Stimulated activated CD4-positive, alpha-beta T cell treated with anti-CD3 and anti-CD28 coated beads, TNF-alpha, amount 100 ng/mL, for 48 hours (primary cell): ENCODE measurements around the gene USP16.
A peak's percentile ranks its signal among the peaks of the same experiment; 100 is the strongest.

Experiments
- DNase-seq, 3 donors: peaks; one replicate each; pipeline ENCODE4 v3.0.0-alpha.2; 2020; ENCODE audit warnings: low read depth in 3 of 3

Gene USP16

DNA sequence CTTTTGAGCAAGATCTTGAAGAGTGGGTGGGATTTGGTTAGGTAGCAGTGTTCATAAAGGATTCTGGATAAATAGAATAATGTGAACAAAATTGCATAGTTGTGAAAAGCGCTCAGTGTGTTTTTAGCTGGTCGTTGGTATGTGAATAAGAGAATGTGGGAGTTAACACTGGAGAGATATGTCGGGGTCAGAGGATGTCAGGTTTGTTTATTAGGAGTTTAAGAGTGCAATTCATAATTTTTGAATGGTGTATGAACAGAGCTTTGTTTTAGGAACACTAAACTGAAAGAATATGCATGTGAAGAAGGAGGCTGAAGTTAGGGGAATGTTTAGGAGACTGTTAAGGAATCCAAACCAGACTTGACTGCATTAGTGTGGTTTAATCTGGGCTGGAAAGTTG lies 9.4 kb downstream of the USP16 start:
- no peak for DNase-seq

DNA sequence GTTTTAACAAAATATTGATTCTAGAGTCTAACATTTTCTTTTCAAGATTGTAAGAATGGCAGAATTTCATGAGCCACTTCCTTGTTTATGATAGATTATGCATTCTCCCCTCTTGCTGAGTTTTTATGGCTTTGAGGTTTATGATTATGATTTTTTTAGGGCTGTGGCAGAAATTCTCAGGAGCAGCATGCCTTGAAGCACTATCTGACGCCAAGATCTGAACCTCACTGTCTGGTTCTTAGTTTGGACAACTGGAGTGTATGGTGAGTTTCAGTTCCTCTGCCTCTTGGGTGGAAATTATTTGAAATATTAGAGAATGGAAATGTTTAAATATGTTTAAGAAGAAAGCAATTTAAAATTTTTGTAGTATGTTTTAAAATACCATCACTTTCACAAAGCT lies 10.2 kb downstream of the USP16 start:
- no peak for DNase-seq

GRCh38 chr21:29052224-29052623 lies 27.8 kb downstream of the USP16 start:
- no peak for DNase-seq

- no peak for DNase-seq
Observed at GRCh38 chr21:29053011-29053553, 28.6 kb downstream of the USP16 start.

- DNase-seq: no peak
Observed at GRCh38 chr21:29053656-29054055, 29.2 kb downstream of the USP16 start.

- DNase-seq: no peak
Observed at GRCh38 chr21:29055080-29055479, 30.6 kb downstream of the USP16 start.

DNA sequence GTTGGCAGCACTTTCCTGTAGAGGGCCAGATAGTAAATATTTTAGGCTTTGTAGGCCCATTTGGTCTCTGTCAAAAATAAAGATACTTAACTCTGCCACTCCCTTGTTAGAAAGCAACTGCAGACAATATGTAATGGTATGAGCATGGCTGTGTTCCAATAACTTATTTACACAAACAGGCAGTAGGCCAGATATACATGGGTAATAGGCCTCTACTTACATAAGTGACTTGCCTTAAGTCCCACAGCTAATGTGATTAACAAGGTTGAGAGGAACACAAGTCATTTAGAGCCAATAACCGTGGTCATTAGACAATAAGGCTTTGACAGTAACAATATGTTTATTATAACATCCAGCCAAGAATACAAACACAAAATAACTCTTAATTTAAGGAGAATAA lies 31.5 kb downstream of the USP16 start:
- DNase-seq: no peak

DNA sequence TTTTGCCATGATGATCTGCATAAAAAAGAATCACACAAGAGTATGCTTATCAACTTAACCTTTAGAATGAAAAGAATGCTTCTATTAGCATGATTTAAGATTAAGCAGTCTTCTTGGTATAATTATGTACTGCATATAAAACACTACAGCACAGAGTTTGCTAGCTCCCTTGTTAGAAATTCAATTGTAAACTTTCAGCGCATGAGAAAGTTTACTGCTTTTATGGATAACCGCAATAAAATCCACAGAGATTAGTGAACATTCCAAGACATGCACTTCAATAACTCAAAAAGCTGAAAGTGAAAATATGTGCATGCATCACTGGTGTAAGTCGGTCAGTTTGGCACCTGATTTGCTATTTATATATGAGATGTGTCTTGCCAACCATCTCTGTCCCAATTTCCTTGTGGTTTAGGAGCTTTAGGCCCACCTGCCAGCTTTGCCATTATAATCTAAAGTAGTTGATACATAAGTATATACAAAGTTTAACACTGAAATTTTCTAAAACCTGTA lies 32.1 kb downstream of the USP16 start:
- no peak for DNase-seq

DNA sequence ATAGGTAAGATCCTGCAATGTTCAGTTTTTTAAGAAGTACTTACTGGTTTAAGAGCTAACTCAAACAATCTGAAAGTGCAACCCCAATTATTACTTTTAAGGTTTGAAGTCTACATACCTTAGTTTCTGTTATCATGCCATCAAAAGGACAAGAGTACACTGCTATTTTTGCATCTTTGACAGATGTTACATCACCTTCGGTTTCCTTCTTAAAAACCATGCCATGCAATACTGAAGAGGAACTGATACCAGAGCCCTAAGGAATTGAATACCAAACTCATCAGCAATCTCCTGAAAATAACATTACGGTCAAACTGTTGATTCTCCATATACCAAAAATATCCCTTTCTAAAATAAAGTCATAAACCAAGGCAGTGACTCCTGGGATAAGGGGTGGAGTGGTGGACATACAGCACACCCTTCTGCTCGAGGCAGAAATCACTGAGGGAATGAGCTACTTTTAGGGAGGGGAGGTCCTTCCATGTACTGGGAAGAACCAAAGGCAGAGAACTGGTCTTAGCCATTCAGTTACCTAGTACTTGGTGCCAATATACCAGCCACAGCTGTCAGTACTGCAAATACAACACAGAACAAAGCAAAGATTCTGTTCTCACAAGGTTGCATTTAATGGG lies 40.5 kb downstream of the USP16 start:
- DNase-seq: no peak

DNA sequence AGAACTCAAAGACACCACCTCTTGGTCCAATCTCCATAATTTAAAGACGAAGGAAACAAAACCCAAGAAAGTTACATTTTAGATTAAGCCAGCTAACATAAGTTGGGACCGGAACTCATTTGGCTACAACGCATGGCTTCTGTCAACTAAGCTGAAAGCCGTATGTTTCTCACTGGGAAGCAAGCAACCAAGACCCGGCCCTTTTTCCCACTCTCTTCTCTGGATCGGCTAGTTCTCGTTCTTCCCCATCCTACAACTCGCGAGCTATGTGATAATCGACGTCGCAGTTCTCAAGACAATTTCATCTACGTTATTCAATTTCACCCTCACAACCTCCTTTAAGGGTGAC lies 48.4 kb downstream of the USP16 start:
- DNase-seq: no peak

- DNase-seq: peak; percentile 97 to 99 (median 98)
Observed at GRCh38 chr21:29073222-29074006, 48.9 kb downstream of the USP16 start, which contains the start of gene CCT8. Gene CCT8, minus strand, starts transcription at chr21:29073648. Its CDS starts 58 bp downstream, at chr21:29073590.

- no peak for DNase-seq
Observed at GRCh38 chr21:29074007-29074376, 49.5 kb downstream of the USP16 start.

- no peak for DNase-seq
Observed at GRCh38 chr21:29074783-29075182, 50.3 kb downstream of the USP16 start.

DNA sequence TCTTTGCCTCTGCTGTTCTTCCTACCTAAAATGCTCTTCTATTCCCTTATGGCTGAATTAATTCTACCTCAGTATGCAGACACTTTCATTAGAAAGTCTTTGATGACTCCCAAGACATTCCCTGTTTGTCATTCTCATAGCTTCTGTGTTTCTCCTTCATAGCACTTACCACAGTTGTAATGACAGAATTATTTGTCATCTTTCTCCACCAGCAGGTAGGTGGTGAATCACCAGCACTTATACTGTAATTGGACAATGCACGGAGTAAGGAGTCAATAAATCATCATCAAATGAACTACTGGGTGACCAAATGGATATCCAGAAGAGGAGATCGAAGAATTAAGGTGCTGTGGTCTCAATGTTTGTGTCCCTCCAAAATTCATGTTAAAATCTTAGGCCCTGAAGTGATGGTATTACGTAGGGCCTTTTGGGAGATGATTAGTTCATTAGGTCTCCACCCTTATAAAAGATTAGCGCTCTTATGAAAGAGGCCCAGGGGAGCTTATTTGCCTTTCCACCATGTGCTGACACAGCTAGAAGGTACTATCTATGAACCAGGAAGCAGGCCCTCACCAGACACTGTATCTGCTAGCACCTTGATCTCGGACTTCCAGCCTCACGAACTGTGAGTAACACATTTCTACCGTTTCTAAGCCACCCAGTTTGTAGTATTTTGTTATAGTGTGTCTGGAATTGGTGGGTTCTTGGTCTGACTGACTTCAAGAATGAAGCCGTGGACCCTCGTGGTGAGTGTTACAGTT lies 51.4 kb downstream of the USP16 start:
- no peak for DNase-seq

DNA sequence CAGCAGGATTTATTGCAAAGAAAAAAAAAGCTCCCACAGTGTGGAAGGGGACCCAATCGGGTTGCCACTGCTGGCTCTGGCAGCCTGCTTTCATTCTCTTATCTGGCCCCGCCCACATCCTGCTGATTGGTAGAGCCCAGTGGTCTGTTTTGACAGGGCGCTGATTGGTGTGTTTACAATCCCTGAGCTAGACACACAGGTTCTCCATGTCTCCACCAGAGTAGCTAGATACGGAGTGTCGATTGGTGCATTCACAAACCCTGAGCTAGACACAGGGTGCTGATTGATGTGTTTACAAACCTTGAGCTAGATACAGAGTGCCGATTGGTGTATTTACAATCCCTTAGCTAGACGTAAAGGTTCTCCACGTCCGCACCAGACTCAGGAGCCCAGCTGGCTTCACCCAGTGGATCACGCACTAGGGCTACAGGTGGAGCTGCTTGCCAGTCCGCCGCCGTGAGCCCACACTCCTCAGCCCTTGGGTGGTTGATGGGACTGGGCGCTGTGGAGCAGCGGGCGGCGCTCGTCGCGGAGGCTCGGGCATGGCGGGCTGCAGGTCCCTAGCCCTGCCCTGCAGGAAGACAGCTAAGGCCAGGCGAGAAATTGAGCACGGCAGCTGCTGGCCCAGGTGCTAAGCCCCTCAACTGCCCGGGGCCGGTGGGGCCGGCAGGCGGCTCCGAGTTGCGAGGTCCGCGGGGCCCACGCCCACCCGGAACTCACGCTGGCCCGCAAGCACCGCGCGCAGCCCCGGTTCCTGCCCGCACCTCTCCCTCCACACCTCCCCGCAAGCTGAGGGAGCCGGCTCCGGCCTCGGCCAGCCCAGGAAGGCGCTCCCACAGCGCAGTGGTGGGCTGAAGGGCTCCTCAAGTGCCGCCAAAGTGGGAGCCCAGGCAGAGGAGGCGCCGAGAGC lies 52.5 kb downstream of the USP16 start:
- DNase-seq: peak; percentile 48 to 69 (median 66)

DNA sequence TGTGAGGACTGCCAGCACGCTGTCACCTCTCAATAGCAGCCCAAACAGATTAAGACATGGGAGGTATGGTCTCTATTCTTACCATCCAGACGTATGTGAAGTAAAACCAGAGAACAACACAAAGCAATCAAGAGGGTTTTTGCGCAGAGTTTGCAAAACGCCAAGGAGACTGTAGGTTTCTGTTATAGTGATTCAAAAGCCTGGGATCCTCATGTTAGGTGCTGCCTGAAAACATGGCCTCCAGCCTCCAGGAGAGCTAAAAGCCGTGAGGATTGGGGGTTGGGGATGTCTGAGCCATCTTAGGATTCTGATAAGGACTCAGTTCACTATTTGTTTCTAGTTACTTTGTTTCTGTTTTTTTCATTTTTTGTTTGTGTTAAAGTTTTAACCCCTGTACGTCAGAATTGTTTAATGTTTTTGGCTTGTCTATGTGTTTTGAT lies 53.2 kb downstream of the USP16 start:
- peak in 1 of 3 donors; percentile 11 for DNase-seq

DNA sequence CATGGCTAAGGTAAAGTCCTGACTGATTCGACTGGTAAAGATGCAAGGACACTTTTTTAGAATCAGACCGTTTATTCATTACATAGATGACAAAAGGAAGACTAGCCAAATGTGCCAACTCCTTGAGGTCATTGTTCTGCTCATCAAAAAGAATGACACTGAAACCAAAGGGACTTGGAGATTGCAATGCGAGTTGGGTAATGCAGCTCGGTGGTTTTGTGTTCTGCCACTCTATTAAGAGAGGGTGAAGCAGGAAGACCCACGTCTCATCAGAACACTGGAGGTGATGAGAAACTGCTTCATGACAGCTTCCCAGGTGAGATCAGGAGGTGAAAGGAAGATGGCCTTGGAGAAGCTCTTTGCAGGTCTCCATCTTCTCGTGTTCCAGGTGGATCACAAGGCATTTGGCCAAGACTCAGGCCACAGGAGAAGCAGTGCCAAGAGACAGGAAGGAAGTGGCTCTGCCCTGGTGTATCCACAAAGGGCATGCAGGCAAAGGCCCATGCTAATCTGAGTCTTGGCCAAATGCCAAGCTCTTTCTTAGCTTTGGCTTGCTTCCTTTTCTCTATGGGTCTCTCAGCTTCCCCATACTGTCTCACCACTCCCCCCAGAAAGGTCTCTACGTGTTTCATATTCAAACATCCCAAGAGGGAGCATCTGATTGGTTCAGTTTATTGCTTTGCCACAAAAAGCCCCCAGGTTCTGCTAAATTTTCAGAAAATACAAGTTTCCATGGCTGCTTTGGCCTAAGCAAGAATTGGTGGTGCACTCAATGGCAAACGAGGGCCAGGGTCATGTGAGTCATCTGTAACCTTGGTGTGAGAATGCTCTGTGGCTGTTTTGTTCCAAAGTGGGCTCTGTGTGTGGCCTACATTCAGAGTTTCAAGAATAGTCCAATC lies 54.6 kb downstream of the USP16 start:
- peak in 2 of 3 donors; percentile 14 to 17 for DNase-seq

GRCh38 chr21:29080454-29080941 lies 56.0 kb downstream of the USP16 start:
- no peak for DNase-seq

DNA sequence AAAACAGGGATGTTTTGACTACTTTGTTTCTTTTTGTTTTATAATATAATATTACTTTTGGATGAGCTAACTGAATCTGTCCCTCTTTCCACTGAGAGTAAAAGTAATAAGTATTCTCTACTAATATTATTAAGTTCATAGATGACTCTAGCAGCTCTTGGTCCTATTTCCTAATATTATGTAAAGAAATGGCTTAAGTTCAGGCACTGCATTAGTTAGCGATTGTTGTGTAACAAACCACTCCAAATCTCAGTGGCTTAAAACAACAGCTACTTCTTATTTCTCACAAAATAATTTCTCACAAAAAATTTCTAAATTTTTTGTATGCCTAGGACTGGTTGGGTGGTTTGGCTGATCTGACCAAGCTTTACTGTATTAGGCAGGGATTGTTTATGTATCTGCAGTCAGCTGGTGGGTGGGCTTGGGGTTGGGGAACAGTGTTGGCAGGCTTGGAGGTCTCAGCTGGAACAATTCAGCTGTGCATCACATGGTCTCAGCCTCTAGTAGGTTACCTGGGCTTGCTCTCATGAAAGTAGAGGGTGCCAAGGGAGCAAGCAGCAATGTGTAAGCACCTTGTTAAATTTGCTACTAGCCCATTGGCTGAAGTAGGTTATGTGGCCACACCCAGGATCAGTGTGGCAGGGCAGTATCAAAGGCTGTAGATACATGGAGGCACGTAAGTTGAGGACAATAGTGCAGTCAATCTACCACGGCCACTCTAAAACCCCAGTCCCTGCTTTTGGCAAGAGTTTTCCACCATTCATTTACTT lies 57.8 kb downstream of the USP16 start:
- no peak for DNase-seq
